Posterior cingulate gyrus (tissue), 11 donors: ENCODE measurements around the gene LCAT.
"Not testable (repeated sequence)": the region's sequence is repeated elsewhere in the genome, so short reads cannot be mapped to it uniquely, and the experiment has no call there.

Experiments
- DNase-seq, 10 donors: peaks; one replicate each; pipeline versions ENCODE4 v3.0.0 to v3.0.0-alpha.2; 2020 to 2021; ENCODE audit warnings: mixed read lengths in 3 of 10
- intact Hi-C: fragments of 100-400 bp; cut with DNase I; formaldehyde crosslinking; loops from one replicate; pipeline ENCODE4 v1.15.1; 2023

The LCAT gene

DNA sequence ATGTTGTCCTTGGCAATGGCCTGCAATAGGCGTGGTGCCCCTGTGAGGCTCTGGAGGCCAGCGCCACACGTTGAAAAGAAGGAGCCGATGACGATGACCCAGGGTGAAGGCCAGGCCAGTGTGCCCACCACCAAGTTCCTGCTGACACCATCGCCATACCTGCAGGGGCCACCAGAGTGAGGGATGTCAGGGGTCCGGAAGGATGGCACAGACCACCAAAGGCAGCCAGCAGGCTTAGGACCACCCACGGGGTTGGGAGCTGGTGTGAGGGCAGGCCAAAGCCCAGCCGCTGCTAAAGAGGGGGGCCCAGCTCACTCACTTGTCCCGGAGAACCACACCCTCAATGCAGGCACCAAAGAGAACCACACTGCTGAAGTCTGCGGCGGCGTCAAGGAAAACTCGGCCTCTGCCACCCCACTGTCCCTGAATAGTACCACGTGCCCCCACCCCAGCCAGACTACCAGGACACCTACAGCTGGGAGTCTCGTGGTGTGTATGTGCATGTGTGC lies 6.5 kb upstream of the LCAT start:
- intact Hi-C loops, result no loop called here
- DNase-seq, result peak in 1 of 10 donors; percentile 63

DNA sequence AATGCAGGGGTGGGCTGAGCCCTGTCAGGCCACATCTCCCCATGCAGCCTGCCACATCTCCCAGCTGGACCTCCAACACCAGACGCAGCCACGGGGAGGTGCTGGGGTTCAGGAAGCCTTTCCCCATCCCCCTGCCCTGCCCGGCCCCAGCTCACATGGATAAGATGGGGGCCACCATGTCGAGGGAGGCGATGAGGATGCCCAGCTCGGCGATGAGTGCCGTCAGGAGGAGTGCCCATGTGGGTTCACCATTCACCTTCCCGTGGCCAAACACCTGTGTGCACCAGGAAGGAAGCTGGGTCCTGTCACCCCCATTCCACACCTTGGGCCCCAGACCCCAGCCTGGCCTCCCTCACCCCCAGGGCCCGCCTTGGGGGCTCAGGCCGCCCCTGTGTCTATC lies 5.7 kb upstream of the LCAT start:
- DNase-seq, result no peak
- intact Hi-C loops, result no loop called here

GRCh38 chr16:67948015-67948414 lies 4.1 kb upstream of the LCAT start:
- no peak for DNase-seq
- intact Hi-C loops, result no loop called here

DNA sequence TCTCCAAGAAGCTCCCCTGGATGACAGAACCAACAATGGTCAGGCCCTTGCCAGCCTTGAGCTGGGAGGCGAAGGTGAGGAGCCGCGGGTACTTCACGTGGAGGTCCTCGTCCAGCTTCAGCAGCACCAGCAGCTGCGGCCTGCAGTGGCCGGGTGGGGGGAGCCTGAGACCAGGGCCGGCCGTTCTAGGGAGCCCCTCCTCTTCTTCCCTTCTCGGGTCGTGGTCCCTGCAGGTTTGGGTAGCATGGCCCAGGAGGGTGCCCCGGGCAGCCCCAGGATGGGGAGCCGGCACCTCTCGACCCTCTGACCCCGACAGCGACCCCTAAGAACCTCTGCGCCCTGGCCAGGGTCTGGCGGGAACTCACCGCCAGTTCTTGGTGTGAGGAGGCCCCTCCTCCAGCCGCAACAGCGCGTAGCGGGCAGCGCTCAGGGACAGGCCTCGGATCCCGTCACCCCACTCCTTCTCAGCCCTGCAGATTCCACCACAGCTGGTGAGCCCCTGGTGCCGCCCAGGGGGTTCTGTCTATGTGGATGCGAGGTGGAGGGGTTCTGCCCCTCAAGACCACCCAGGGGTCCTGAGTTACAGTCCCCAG lies 3.1 kb upstream of the LCAT start:
- peak in 1 of 10 donors; percentile 68 for DNase-seq
- intact Hi-C loops, result no loop called here

DNA sequence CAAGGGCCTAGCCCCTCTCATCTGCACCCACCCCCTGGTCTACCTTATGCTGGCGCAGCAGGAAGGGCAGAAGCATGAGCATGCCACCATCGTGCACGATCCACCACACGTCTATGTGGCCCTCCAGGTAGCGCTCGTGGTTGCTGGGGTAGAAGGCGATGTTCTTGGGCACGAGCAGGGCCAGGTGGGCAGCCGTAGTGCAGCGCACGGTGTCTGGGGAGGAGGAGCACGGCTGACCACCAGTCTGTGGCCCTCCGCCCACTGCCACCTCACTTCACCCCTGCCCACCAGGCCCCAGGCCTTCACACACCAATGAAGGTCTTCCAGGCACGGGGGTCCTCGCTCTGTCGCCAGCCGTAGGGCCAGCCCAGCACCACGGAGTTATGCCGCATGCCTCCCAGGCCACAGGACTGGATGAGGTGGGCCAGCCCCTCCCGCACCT lies 2.2 kb upstream of the LCAT start:
- DNase-seq, result peak in 1 of 10 donors; percentile 66
- intact Hi-C loops, result no loop called here

GRCh38 chr16:67945392-67945933 lies 1.5 kb upstream of the LCAT start:
- intact Hi-C loops, result no loop called here
- peak in 1 of 10 donors; percentile 56 for DNase-seq

GRCh38 chr16:67944690-67945391 lies 921 bp upstream of the LCAT start:
- peak in 1 of 10 donors; percentile 67 for DNase-seq
- intact Hi-C loops, result no loop called here

- intact Hi-C loops, result no loop called here
- no peak for DNase-seq
Observed at GRCh38 chr16:67943256-67943618, 683 bp downstream of the LCAT start.

- DNase-seq, result peak in 1 of 10 donors; percentile 66
- intact Hi-C loops, result no loop called here
Observed at GRCh38 chr16:67942510-67943255, 1.2 kb downstream of the LCAT start.

DNA sequence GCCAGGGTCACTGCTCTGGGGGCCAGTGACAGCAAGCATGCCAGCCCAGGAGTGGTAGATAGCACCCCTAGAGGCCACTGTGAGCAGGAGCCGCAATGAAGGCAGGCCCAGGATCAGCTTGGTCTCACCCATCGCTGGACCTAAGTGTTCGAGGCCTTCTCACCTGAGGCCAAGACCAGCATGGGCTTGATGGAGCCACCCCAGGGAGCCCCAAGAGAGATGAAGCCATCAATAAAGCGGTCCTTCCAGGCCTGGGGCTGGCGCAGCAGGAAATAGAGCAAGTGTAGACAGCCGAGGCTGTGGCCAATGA lies 1.8 kb downstream of the LCAT start:
- peak in 1 of 10 donors; percentile 67 for DNase-seq
- intact Hi-C loops, result no loop called here

DNA sequence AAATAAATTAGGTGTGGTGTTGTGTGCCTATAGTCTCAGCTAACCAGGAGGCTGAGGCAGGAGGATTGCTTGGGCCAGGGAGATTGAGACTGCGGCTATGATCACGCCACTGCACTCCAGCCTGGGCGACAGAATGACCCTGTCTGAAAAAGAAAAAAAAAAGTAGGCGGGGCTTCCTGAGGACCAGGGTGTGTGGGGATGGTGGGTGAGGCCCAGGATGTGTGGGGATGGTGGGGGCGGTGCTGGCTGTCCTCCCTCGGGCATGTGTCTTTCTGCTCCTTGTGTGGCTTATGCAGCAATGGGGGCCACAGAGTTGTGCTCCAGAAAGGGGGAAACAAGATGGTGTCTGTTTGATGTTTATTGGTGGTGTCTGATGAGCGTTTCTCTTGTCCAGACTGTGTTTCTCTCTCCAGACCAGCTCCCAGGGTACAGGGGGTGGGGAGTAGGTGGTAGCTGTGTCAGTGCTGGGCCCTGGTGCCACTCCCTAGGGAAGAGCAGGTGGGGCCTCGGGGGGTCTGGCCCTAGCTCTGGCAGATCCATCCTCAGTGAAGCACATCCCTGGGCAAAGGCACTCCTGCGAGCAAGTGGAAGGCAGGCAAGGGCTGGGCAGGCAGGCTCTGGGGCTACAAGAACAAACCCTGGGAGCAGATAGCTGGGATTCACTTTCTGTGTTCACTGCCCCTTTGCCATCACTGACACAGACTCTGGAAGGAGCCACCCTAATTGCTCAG lies 2.3 kb downstream of the LCAT start:
- no peak for DNase-seq
- intact Hi-C loops, result no loop called here

- intact Hi-C loops, result no loop called here
- no peak for DNase-seq
Observed at GRCh38 chr16:67940446-67941089, 3.4 kb downstream of the LCAT start.

- no peak for DNase-seq
- intact Hi-C loops, result loop anchor here (5.0 to 10.0 kb wide), 2 partner anchors 85 to 103 kb away; partner anchors contain the start of genes DDX28 and DUS2
Observed at GRCh38 chr16:67939507-67940445, 4.1 kb downstream of the LCAT start.

DNA sequence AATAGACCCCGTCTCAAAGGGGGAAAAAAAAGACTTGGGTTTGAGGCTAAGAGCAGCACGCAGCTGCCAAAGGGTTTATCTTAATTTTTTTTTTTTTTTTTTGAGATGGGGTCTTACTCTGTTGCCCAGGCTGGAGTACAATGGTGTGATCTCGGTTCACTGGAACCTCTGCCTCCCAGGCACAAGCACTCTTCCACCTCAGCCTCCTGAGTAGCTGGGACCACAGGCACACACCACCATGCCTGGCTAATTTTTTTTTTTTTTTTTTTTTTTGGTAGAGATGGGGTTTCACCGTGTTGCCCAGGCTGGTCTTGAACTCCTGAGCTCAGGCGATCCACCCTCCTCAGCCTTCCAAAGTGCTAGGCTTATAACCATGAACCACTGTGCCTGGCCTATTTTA lies 6.2 kb downstream of the LCAT start:
- DNase-seq, result not testable (repeated sequence)
- intact Hi-C loops, result loop anchor here (5.0 to 10.0 kb wide), 2 partner anchors 87 to 105 kb away; partner anchors contain the start of genes DDX28 and DUS2

GRCh38 chr16:67936880-67937605 lies 6.9 kb downstream of the LCAT start:
- intact Hi-C loops, result loop anchor here (5.0 to 10.0 kb wide), 2 partner anchors 88 to 105 kb away; partner anchors contain the start of genes DDX28 and DUS2
- DNase-seq, result no peak

DNA sequence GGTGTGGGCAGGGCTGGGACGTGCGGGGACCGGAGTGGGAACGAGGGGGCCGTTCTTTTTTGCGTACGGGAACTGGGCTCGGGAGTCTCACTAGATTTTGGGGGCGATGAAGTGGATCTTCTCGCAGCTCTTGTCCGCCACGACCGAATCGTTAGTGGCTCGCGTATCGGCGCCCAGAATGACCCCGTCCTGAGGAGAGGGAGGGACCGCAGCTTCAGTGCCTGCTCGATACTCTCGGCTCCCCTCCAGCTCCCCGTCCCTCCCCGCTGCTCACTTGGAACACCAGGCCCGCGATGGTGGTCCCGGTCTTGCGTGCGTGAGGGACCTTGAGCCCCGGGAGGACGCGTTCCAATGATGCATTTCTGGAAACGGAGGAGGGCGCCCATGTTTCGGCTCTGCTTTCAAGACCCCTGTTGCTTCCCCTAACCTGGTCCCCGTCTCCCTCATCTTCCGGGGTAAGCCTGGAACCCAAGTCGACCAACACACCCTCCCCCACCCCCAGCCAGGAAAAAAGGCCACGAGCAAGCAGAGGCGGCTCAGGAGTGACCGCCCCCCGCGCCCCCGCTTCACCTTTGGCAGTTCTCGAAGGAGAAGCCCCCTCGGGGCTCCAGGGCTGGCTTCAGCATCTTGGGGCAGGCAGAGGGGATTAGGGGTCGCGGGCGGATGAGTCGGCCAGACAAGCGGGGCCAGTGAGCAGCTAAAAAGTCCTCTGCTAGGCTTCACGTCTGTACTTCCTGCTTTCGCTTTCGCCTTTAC lies 7.6 kb downstream of the LCAT start, which contains the start of gene PSMB10:
PSMB10 (minus strand) TSS at position 727 of the 756 bp plus-strand sequence; CDS start at position 626, 101 bp downstream.
- DNase-seq, result peak in 5 of 10 donors; percentile 42 to 82 (median 49)
- intact Hi-C loops, result loop anchor here (5.0 to 10.0 kb wide), 2 partner anchors 88 to 106 kb away; partner anchors contain the start of genes DDX28 and DUS2
